K562 (cell line): Measurements from ENCODE around the gene LSP1. TPM values are rescaled to one million over a fixed set of nuclear protein-coding genes. Genes with fewer than 3 reads are reported as not detected.

Source experiments
- ATAC-seq: fragments of 200-7000 bp; cut with Tn5 transposase; 3 replicates; pipeline ENCODE4 v1.9.1; 2020; ENCODE audit warnings: moderate library complexity
- BruUV-seq: library from RNA; stranded (reverse); fragments of 400-500 nt; replicated peaks from 2 replicates; lab custom pipeline; 2021; lab: Mats Ljungman, UMichigan
- CTCF ChIA-PET: fragments of 300-600 bp; formaldehyde crosslinking; extraction: SDS; loops from one replicate; lab custom pipeline; 2021; ENCODE audit warnings: low intra/inter-chr PET ratio; lab: Yijun Ruan, JAX
- POLR2A ChIA-PET: fragments of 300-600, 350-650 bp; sonication (Branson Sonifier 250); formaldehyde crosslinking; extraction: SDS; loops from one replicate; lab custom pipeline; 2021; ENCODE audit warnings: antibody characterized with exemption, inconsistent platforms; lab: Yijun Ruan, JAX
- DNase-seq, 4 experiments: peaks; one replicate each; pipeline versions ENCODE4 v3.0.0 to v3.0.0-alpha.2; 2011 to 2018; ENCODE audit warnings: low spot score in 3 of 4, mixed read lengths in 3 of 4; ENCODE audit errors: extremely low read depth in 1 of 4
- FAIRE-seq: peaks from 2 replicates; lab custom pipeline; 2011; peaks lifted over from hg19 to GRCh38; lab: Jason Lieb, UNC
- H2AFZ ChIP-seq: 2 replicates; pipeline ENCODE4 v1.6.0; 2011; ENCODE audit warnings: low read depth, low read length, control low read depth, inconsistent platforms
- H3K27ac ChIP-seq: fragments of 200-600 bp; 3 replicates; pipeline ENCODE4 v1.8.0; 2011; ENCODE audit warnings: low read depth, mild to moderate bottlenecking, control low read depth, inconsistent platforms, low read length, moderate library complexity, mixed read lengths; ENCODE audit errors: extremely low read depth
- H3K27me3 ChIP-seq, 2 experiments: fragments of 300-600 bp in 1 of 2; 2 replicates in 1 of 2; 3 replicates in 1 of 2; pipeline versions ENCODE4 v1.6.0 to v1.8.0; 2011; ENCODE audit warnings: inconsistent platforms in 2 of 2, low read length in 2 of 2, mild to moderate bottlenecking in 1 of 2, mixed read lengths in 1 of 2, moderate library complexity in 1 of 2; ENCODE audit not compliant: control insufficient read depth in 2 of 2, insufficient read depth in 2 of 2
- H3K36me3 ChIP-seq: fragments of 300-600 bp; 3 replicates; pipeline ENCODE4 v1.8.0; 2011; ENCODE audit warnings: mild to moderate bottlenecking, low read length, inconsistent platforms; ENCODE audit not compliant: control insufficient read depth, insufficient read depth
- H3K4me1 ChIP-seq, 2 experiments: fragments of 200-600 bp in 1 of 2; replicated peaks in 1 of 2; 2 replicates in 1 of 2; 3 replicates in 1 of 2; pipeline versions ENCODE4 v1.5.1 to v1.8.0; 2011; ENCODE audit warnings: inconsistent platforms in 2 of 2, low read length in 2 of 2, mild to moderate bottlenecking in 1 of 2, mixed read lengths in 1 of 2, moderate library complexity in 1 of 2; ENCODE audit not compliant: control insufficient read depth in 2 of 2, insufficient read depth in 2 of 2
- H3K4me2 ChIP-seq: 2 replicates; pipeline ENCODE4 v1.6.1; 2011; ENCODE audit warnings: low read length, control low read depth, inconsistent platforms, mixed read lengths; ENCODE audit not compliant: insufficient read depth
- H3K4me3 ChIP-seq: fragments of 200-600 bp; sonication (generic), shearing (Covaris generic); 2 replicates; pipeline ENCODE4 v1.5.1; 2016; ENCODE audit warnings: control low read depth, inconsistent platforms
- H3K79me2 ChIP-seq: fragments of 200-600 bp; 3 replicates; pipeline ENCODE4 v1.8.0; 2011; ENCODE audit warnings: low read length, inconsistent platforms; ENCODE audit not compliant: control insufficient read depth, insufficient read depth
- H3K9ac ChIP-seq, 2 experiments: 2 replicates each; pipeline versions ENCODE4 v1.6.0 to v1.6.1; 2011; ENCODE audit warnings: low read depth in 2 of 2, low read length in 2 of 2, control low read depth in 1 of 2, inconsistent platforms in 1 of 2, mild to moderate bottlenecking in 1 of 2, mixed read lengths in 1 of 2; ENCODE audit not compliant: insufficient read depth in 1 of 2
- H3K9me1 ChIP-seq: one replicate; pipeline ENCODE4 v1.6.0; 2011; ENCODE audit warnings: inconsistent platforms, mild to moderate bottlenecking, low read length, moderate library complexity; ENCODE audit not compliant: control insufficient read depth, insufficient read depth
- H3K9me3 ChIP-seq: replicated peaks from 2 replicates; pipeline ENCODE4 v1.5.1; 2011; ENCODE audit warnings: low read depth, low read length, inconsistent platforms; ENCODE audit not compliant: control insufficient read depth, insufficient read depth
- H4K20me1 ChIP-seq: replicated peaks from 2 replicates; pipeline ENCODE4 v1.6.1; 2011; ENCODE audit warnings: low read length, inconsistent platforms, mixed read lengths; ENCODE audit not compliant: control insufficient read depth, insufficient read depth
- ARID3A ChIP-seq: IDR thresholded peaks from 2 replicates; pipeline ENCODE4 v1.6.1; 2012; ENCODE audit warnings: low read depth, low read length, improper control_type of control experiment, borderline replicate concordance
- DACH1 ChIP-seq: fragments of 450-650 bp; IDR thresholded peaks from 2 replicates; pipeline ENCODE4 v1.6.1; 2018; ENCODE audit not compliant: partially characterized antibody
- ERF ChIP-seq: fragments of 450-650 bp; formaldehyde crosslinking; IDR thresholded peaks from 2 replicates; pipeline ENCODE4 v1.4.0; 2020; ENCODE audit warnings: mild to moderate bottlenecking, mixed read lengths
- PYGO2 ChIP-seq: fragments of 450-650 bp; IDR thresholded peaks from 2 replicates; pipeline ENCODE4 v1.6.1; 2016; ENCODE audit warnings: mild to moderate bottlenecking, missing genetic modification characterization, moderate library complexity, missing compliant biosample characterization
- THAP7 ChIP-seq: fragments of 250-450 bp; sonication (Bioruptor Pico); IDR thresholded peaks from 2 replicates; pipeline ENCODE4 v1.5.0; 2021
- TOE1 ChIP-seq, 2 experiments: fragments of 450-650 bp in 1 of 2; sonication (generic) in 1 of 2; formaldehyde crosslinking in 1 of 2; IDR thresholded peaks; 2 replicates each; pipeline versions ENCODE4 v1.7.1 to v1.8.0; 2016 to 2022; ENCODE audit warnings: borderline replicate concordance in 2 of 2, mild to moderate bottlenecking in 2 of 2, antibody characterized with exemption in 1 of 2, inconsistent platforms in 1 of 2, low read depth in 1 of 2, missing genetic modification reagents in 1 of 2, moderate library complexity in 1 of 2
- ZNF174 ChIP-seq: fragments of 250-450 bp; sonication (Bioruptor Pico); IDR thresholded peaks from 2 replicates; pipeline ENCODE4 v1.4.0; 2020; ENCODE audit warnings: mild to moderate bottlenecking
- ZNF436 ChIP-seq: fragments of 250-450, 450-650 bp; sonication (Bioruptor Pico); formaldehyde crosslinking; IDR thresholded peaks from 2 replicates; pipeline ENCODE4 v1.7.0; 2020; ENCODE audit warnings: mild to moderate bottlenecking
- ZNF77 ChIP-seq: fragments of 250-450 bp; sonication (Bioruptor Pico); IDR thresholded peaks from 2 replicates; pipeline ENCODE4 v1.5.0; 2020
- whole genome bisulfite sequencing: fragments of 100-300 bp; shearing (Covaris generic); methylation state at CpG from one replicate; pipeline ENCODE4 v1.1.6; 2016; ENCODE audit warnings: low coverage, mixed read lengths; ENCODE audit not compliant: insufficient coverage; ENCODE audit errors: missing lambda C conversion rate; 5-methylcytosine and 5-hydroxymethylcytosine counted together
- in situ Hi-C: fragments of 300-500 bp; cut with MboI; formaldehyde crosslinking; loops from 4 replicates; pipeline ENCODE4 v1.15.0; 2018; ENCODE audit warnings: inconsistent platforms, mixed read lengths
- intact Hi-C: fragments of 100-400 bp; cut with micrococcal nuclease; formaldehyde crosslinking; loops from 2 replicates; pipeline ENCODE4 v1.14.2; 2022
- polyA plus RNA-seq, 8 experiments: library from polyadenylated mRNA; depleted of rRNA in 4 of 8; stranded (reverse) in 5 of 8; unstranded in 3 of 8; fragments of >200 nt; fragmentation: Nextera tagmentation in 2 of 8; fragmentation: Illumina TruSeq in 1 of 8; extraction: Ambion mirVana in 2 of 8; extraction: Trizol in 1 of 8; gene quantifications; 2 replicates each; pipeline versions ENCODE4 v1.2.1 to v1.2.3, GENCODE V29; 2011 to 2014; ENCODE audit warnings: inconsistent platforms in 1 of 8, missing spikeins in 1 of 8
- total RNA-seq, 7 experiments: library from RNA; depleted of rRNA in 6 of 7; stranded (reverse); fragments of >200 nt in 6 of 7; fragmentation: Illumina TruSeq in 2 of 7; extraction: Trizol in 2 of 7; gene quantifications; 2 replicates each; pipeline versions ENCODE4 v1.2.1 to v1.2.3, GENCODE V29; 2011 to 2021; ENCODE audit warnings: low replicate concordance in 1 of 7

LSP1 gene
- total and polyA plus RNA-seq, 9 of the 15 experiments (the other 6 are each of a cell fraction or from before 2014, with no cell fraction given) = 0.08 to 2.9 (median 0.65) TPM; not detected in 2

- Histone ChIP-seq H3K27ac (no peak overlapping the region), H2AFZ (no peak overlapping the region), H3K9me3 (no peaks in the 10 kb centered on the region; the same call in 1 of the 2 replicates), H3K27me3 (peaks cover 17 to 45% of the 10 kb centered on the region in 2 experiments), H3K9me1 (no peaks in the 10 kb centered on the region), H3K36me3 (no peaks in the 10 kb centered on the region), H3K4me1 (no peaks in the 10 kb centered on the region), H3K4me3 (no peak overlapping the region), H4K20me1 (no peaks in the 10 kb centered on the region), H3K4me2 (no peak overlapping the region), H3K9ac (no peak overlapping the region), H3K79me2 (no peaks in the 10 kb centered on the region)
- ChIA-PET POLR2A (no interaction called here), CTCF (no interaction called here)
- no TSS peak for BruUV-seq
- DNase-seq (no peak), FAIRE-seq (no peak), ATAC-seq (no peak)
- intact Hi-C loops = no loop called here
- no peak for TF ChIP-seq ZNF77
- no peak for TF ChIP-seq ZNF436 (CRISPR knock-in tag)
- no peak for TF ChIP-seq PYGO2 (tag)
- TF ChIP-seq ARID3A = no peak
- WGBS = 0% methylated on average over 5 of the region's 5 CpGs
- in situ Hi-C loops = no loop called here
These were observed 35.9 kb upstream of the LSP1 start for GRCh38 chr11:1817000-1817399.

- ATAC-seq (no peak), DNase-seq (no peak), FAIRE-seq (no peak)
- no peak overlapping the region for H2AFZ ChIP-seq
- intact Hi-C loops (no loop called here), in situ Hi-C loops (no loop called here)
- WGBS = 6% methylated on average over 1 of the region's 1 CpG
- H3K36me3 ChIP-seq = no peaks in the 10 kb centered on the region
- no peaks in the 10 kb centered on the region for H4K20me1 ChIP-seq
- peaks cover 12 to 41% of the 10 kb centered on the region in 2 experiments for H3K27me3 ChIP-seq
- no peaks in the 10 kb centered on the region for H3K9me1 ChIP-seq
- no peak overlapping the region for H3K27ac ChIP-seq
- BruUV-seq = no TSS peak
- H3K9me3 ChIP-seq = no peaks in the 10 kb centered on the region
- ChIA-PET POLR2A (no interaction called here), CTCF (no interaction called here)
- H3K79me2 ChIP-seq = no peaks in the 10 kb centered on the region
- H3K4me2 ChIP-seq = no peak overlapping the region
- H3K9ac ChIP-seq = no peak overlapping the region
- no peaks in the 10 kb centered on the region for H3K4me1 ChIP-seq
- H3K4me3 ChIP-seq = no peak overlapping the region
- TF ChIP-seq ERF (no peak), DACH1 (no peak), THAP7 (CRISPR knock-in tag) (no peak), ZNF174 (CRISPR knock-in tag) (no peak), TOE1 (IDR thresholded peaks at IDR 0.05; ENCODE audit: borderline replicate concordance) (no peak), TOE1 (CRISPR knock-in tag; IDR thresholded peaks at IDR 0.05; ENCODE audit: borderline replicate concordance, low read depth) (no peak)
These were observed 35.4 kb upstream of the LSP1 start for GRCh38 chr11:1817511-1817910.
